Measurements from ENCODE around the gene IREB2.

DNA sequence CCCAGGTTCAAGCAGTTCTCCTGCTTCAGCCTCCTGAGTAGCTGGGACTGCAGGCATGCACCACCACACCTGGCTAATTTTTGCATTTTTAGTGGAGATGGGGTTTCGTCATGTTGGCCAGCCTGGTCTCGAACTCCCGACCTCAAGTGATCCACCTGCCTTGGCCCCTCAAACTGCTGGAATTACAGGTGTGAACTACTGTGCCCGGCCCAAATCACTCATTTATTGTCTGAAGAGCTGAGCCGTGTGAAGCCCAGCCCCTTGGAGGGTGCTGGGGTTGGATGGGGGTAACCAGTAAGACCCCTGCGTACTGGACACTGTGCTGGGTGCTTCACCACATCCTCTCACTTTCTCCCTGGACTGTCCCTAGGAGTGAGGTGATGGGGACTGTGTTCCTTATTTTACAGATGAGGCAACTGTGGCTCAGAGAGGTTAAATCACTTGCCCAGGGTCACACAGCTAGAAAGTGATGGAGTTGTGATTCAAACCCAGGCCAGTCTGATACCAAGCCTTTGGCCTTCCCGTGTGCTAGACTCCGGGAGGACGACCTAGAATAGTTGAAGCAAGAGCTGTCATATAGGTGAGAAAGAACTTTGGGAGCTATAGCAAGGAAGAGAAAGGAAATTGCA is 41.7 kb upstream of the IREB2 start:
- TF ChIP-seq, protein P1, sequence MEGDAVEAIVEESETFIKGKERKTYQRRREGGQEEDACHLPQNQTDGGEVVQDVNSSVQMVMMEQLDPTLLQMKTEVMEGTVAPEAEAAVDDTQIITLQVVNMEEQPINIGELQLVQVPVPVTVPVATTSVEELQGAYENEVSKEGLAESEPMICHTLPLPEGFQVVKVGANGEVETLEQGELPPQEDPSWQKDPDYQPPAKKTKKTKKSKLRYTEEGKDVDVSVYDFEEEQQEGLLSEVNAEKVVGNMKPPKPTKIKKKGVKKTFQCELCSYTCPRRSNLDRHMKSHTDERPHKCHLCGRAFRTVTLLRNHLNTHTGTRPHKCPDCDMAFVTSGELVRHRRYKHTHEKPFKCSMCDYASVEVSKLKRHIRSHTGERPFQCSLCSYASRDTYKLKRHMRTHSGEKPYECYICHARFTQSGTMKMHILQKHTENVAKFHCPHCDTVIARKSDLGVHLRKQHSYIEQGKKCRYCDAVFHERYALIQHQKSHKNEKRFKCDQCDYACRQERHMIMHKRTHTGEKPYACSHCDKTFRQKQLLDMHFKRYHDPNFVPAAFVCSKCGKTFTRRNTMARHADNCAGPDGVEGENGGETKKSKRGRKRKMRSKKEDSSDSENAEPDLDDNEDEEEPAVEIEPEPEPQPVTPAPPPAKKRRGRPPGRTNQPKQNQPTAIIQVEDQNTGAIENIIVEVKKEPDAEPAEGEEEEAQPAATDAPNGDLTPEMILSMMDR (conservative IDR thresholded peaks at IDR 0.05; ENCODE audit: low read depth, low read length): no peak
- TF ChIP-seq EZH2phosphoT487 (IDR thresholded peaks at IDR 0.05; ENCODE audit: borderline replicate concordance, low read length) (no peak), EZH2 (IDR thresholded peaks at IDR 0.05; ENCODE audit: low read length, unreplicated experiment) (no peak)
